CD8-positive, alpha-beta memory T cell (primary cell): ENCODE data around the gene FREM2. TPM values are rescaled to one million over a fixed set of nuclear protein-coding genes. Genes with fewer than 3 reads are reported as not detected.

Source experiments
- CTCF ChIA-PET: fragments of 350-600 bp; sonication (Branson Sonifier 250); formaldehyde crosslinking; loops from one replicate; lab custom pipeline; 2021; ENCODE audit warnings: antibody characterized with exemption; lab: Charles Lee
- POLR2A ChIA-PET: fragments of 350-600 bp; sonication (Branson Sonifier 250); formaldehyde crosslinking; loops from one replicate; lab custom pipeline; 2021; ENCODE audit warnings: antibody characterized with exemption; lab: Charles Lee
- DNase-seq, 5 donors: peaks; one replicate each; pipeline versions ENCODE4 v3.0.0 to v3.0.0-alpha.2; 2020 to 2022; ENCODE audit warnings: mixed read lengths in 1 of 5
- H3K27ac ChIP-seq: one replicate; pipeline ENCODE4 v1.7.0; 2013; ENCODE audit warnings: low read depth, mild to moderate bottlenecking, low read length, moderate library complexity
- H3K27me3 ChIP-seq: 2 replicates; pipeline ENCODE4 v1.7.0; 2013; ENCODE audit warnings: low read length, mild to moderate bottlenecking; ENCODE audit not compliant: insufficient read depth, poor library complexity, severe bottlenecking
- H3K36me3 ChIP-seq: 2 replicates; pipeline ENCODE4 v1.7.0; 2013; ENCODE audit warnings: mild to moderate bottlenecking, low read length, moderate library complexity; ENCODE audit not compliant: insufficient read depth
- H3K4me1 ChIP-seq: 2 replicates; pipeline ENCODE4 v1.7.0; 2013; ENCODE audit warnings: mild to moderate bottlenecking, low read length, moderate library complexity; ENCODE audit not compliant: insufficient read depth
- H3K4me3 ChIP-seq: 2 replicates; pipeline ENCODE4 v1.7.0; 2013; ENCODE audit warnings: mild to moderate bottlenecking, low read length
- H3K9me3 ChIP-seq: 2 replicates; pipeline ENCODE4 v1.7.0; 2013; ENCODE audit warnings: mild to moderate bottlenecking, low read length
- H3K27ac Mint-ChIP-seq, 8 donors: one replicate each; pipeline ENCODE4 v1.8.0; 2020 to 2021; ENCODE audit warnings: mixed read lengths in 8 of 8, mild to moderate bottlenecking in 6 of 8, inconsistent platforms in 3 of 8, moderate library complexity in 3 of 8
- H3K27me3 Mint-ChIP-seq, 2 donors: one replicate each; pipeline ENCODE4 v1.8.0; 2020 to 2021; ENCODE audit warnings: mixed read lengths in 2 of 2, mild to moderate bottlenecking in 1 of 2, moderate library complexity in 1 of 2
- H3K36me3 Mint-ChIP-seq, 3 donors: one replicate each; pipeline ENCODE4 v1.8.0; 2020 to 2021; ENCODE audit warnings: mixed read lengths in 3 of 3, inconsistent platforms in 1 of 3, mild to moderate bottlenecking in 1 of 3
- H3K4me1 Mint-ChIP-seq, 3 donors: one replicate each; pipeline ENCODE4 v1.8.0; 2020 to 2021; ENCODE audit warnings: mixed read lengths in 3 of 3, inconsistent platforms in 1 of 3, mild to moderate bottlenecking in 1 of 3
- H3K4me3 Mint-ChIP-seq, 7 donors: one replicate each; pipeline ENCODE4 v1.8.0; 2020 to 2021; ENCODE audit warnings: mixed read lengths in 7 of 7, mild to moderate bottlenecking in 6 of 7, moderate library complexity in 4 of 7, inconsistent platforms in 2 of 7
- H3K9me3 Mint-ChIP-seq, 5 donors: one replicate each; pipeline ENCODE4 v1.8.0; 2020 to 2022; ENCODE audit warnings: mixed read lengths in 5 of 5, mild to moderate bottlenecking in 3 of 5, moderate library complexity in 2 of 5, inconsistent platforms in 1 of 5
- polyA plus RNA-seq: library from polyadenylated mRNA; unstranded; fragments of 300-500 nt; fragmentation: Illumina TruSeq; gene quantifications from one replicate; pipeline ENCODE4 v1.2.3, GENCODE V29; 2021
- total RNA-seq, 2 experiments: library from RNA; stranded (reverse); gene quantifications; one replicate each; pipeline ENCODE4 v1.2.3, GENCODE V29; 2021

FREM2 gene
- total RNA-seq: not detected
- polyA plus RNA-seq: not detected

GRCh38 chr13:38686577-38687245 lies at the start of gene FREM2:
Gene FREM2 (plus strand): TSS chr13:38687077. CDS start chr13:38687345, 268 bp downstream.
- ChIA-PET CTCF (no interaction called here), POLR2A (no interaction called here)
- no peaks in the 10 kb centered on the region for H3K9me3 Mint-ChIP-seq
- DNase-seq: no peak
- no peaks in the 10 kb centered on the region for H3K36me3 ChIP-seq
- no peaks in the 10 kb centered on the region for H3K27me3 ChIP-seq
- peaks cover 0 to 7% (median 6%) of the 10 kb centered on the region in 3 donors for H3K4me1 Mint-ChIP-seq
- H3K4me3 ChIP-seq: no peak within 1 kb of the TSS
- H3K27me3 Mint-ChIP-seq: peaks cover 9 to 19% of the 10 kb centered on the region in 2 donors
- H3K27ac Mint-ChIP-seq: no peak within 1 kb of the TSS
- H3K4me1 ChIP-seq: no peaks in the 10 kb centered on the region
- no peak within 1 kb of the TSS for H3K4me3 Mint-ChIP-seq
- H3K27ac ChIP-seq: no peak within 1 kb of the TSS
- H3K9me3 ChIP-seq: no peaks in the 10 kb centered on the region
- no peaks in the 10 kb centered on the region for H3K36me3 Mint-ChIP-seq

GRCh38 chr13:38637576-38637975 lies 49.3 kb upstream of the FREM2 start:
- H3K4me3 Mint-ChIP-seq: no peak overlapping the region

GRCh38 chr13:38641164-38641948 lies 45.5 kb upstream of the FREM2 start:
- no peak overlapping the region for H3K4me3 Mint-ChIP-seq
- no peaks in the 10 kb centered on the region for H3K4me1 Mint-ChIP-seq
- no peaks in the 10 kb centered on the region for H3K4me1 ChIP-seq
- H3K27me3 Mint-ChIP-seq: no peaks in the 10 kb centered on the region
- H3K36me3 ChIP-seq: no peaks in the 10 kb centered on the region
- ChIA-PET CTCF (no interaction called here), POLR2A (no interaction called here)
- DNase-seq: no peak
- H3K27ac ChIP-seq: no peak overlapping the region
- peaks cover 0 to 6% (median 0%) of the 10 kb centered on the region in 5 donors for H3K9me3 Mint-ChIP-seq
- no peak overlapping the region for H3K27ac Mint-ChIP-seq
- H3K4me3 ChIP-seq: no peak overlapping the region
- no peaks in the 10 kb centered on the region for H3K9me3 ChIP-seq
- no peaks in the 10 kb centered on the region for H3K36me3 Mint-ChIP-seq
- H3K27me3 ChIP-seq: no peaks in the 10 kb centered on the region

More at GRCh38 chr13:38637576-38637975, 49.3 kb upstream of the FREM2 start:
- no peak overlapping the region for H3K27ac Mint-ChIP-seq
- Histone ChIP-seq H3K4me1 (no peaks in the 10 kb centered on the region), H3K27me3 (no peaks in the 10 kb centered on the region), H3K36me3 (no peaks in the 10 kb centered on the region), H3K9me3 (no peaks in the 10 kb centered on the region), H3K4me3 (no peak overlapping the region), H3K27ac (no peak overlapping the region)
- H3K4me1 Mint-ChIP-seq: no peaks in the 10 kb centered on the region
- POLR2A ChIA-PET: no interaction called here
- no peak for DNase-seq
- CTCF ChIA-PET: no interaction called here
- no peaks in the 10 kb centered on the region for H3K36me3 Mint-ChIP-seq
- no peaks in the 10 kb centered on the region for H3K27me3 Mint-ChIP-seq
- H3K9me3 Mint-ChIP-seq: peaks cover 0 to 3% (median 0%) of the 10 kb centered on the region in 5 donors

- no peak for DNase-seq
- H3K4me3 Mint-ChIP-seq: no peak overlapping the region
Measured at GRCh38 chr13:38647312-38647711, 39.6 kb upstream of the FREM2 start.

GRCh38 chr13:38648912-38649311 lies 38.0 kb upstream of the FREM2 start:
- no peaks in the 10 kb centered on the region for H3K4me1 ChIP-seq
- no peaks in the 10 kb centered on the region for H3K27me3 ChIP-seq
- no peak overlapping the region for H3K27ac ChIP-seq
- CTCF ChIA-PET: no interaction called here
- no peaks in the 10 kb centered on the region for H3K27me3 Mint-ChIP-seq
- H3K36me3 ChIP-seq: no peaks in the 10 kb centered on the region
- no peaks in the 10 kb centered on the region for H3K4me1 Mint-ChIP-seq
- no peaks in the 10 kb centered on the region for H3K36me3 Mint-ChIP-seq
- no peak overlapping the region for H3K27ac Mint-ChIP-seq
- POLR2A ChIA-PET: no interaction called here
- H3K9me3 ChIP-seq: no peaks in the 10 kb centered on the region
- DNase-seq: no peak
- H3K4me3 ChIP-seq: no peak overlapping the region
- H3K9me3 Mint-ChIP-seq: peaks cover 0 to 3% (median 0%) of the 10 kb centered on the region in 5 donors
- no peak overlapping the region for H3K4me3 Mint-ChIP-seq

More at GRCh38 chr13:38647312-38647711, 39.6 kb upstream of the FREM2 start:
- Mint-ChIP-seq H3K27me3 (no peaks in the 10 kb centered on the region), H3K36me3 (no peaks in the 10 kb centered on the region), H3K27ac (no peak overlapping the region), H3K9me3 (peaks cover 0 to 3% (median 0%) of the 10 kb centered on the region in 5 donors), H3K4me1 (no peaks in the 10 kb centered on the region)
- CTCF ChIA-PET: no interaction called here
- Histone ChIP-seq H3K4me1 (no peaks in the 10 kb centered on the region), H3K36me3 (no peaks in the 10 kb centered on the region), H3K4me3 (no peak overlapping the region), H3K9me3 (no peaks in the 10 kb centered on the region), H3K27ac (no peak overlapping the region), H3K27me3 (no peaks in the 10 kb centered on the region)
- POLR2A ChIA-PET: no interaction called here

- no peaks in the 10 kb centered on the region for H3K4me1 Mint-ChIP-seq
- Histone ChIP-seq H3K36me3 (no peaks in the 10 kb centered on the region), H3K27me3 (no peaks in the 10 kb centered on the region), H3K4me1 (no peaks in the 10 kb centered on the region), H3K9me3 (no peaks in the 10 kb centered on the region), H3K4me3 (no peak overlapping the region), H3K27ac (no peak overlapping the region)
- CTCF ChIA-PET: no interaction called here
- no peak overlapping the region for H3K4me3 Mint-ChIP-seq
- H3K9me3 Mint-ChIP-seq: no peaks in the 10 kb centered on the region
- no peaks in the 10 kb centered on the region for H3K36me3 Mint-ChIP-seq
- POLR2A ChIA-PET: no interaction called here
- H3K27me3 Mint-ChIP-seq: peaks cover 0 to 2% of the 10 kb centered on the region in 2 donors
- H3K27ac Mint-ChIP-seq: no peak overlapping the region
- no peak for DNase-seq
Measured at GRCh38 chr13:38656699-38657098, 30.2 kb upstream of the FREM2 start.

GRCh38 chr13:38657191-38657590 lies 29.7 kb upstream of the FREM2 start:
- no peaks in the 10 kb centered on the region for H3K27me3 ChIP-seq
- H3K4me1 ChIP-seq: no peaks in the 10 kb centered on the region
- H3K27ac Mint-ChIP-seq: no peak overlapping the region
- H3K9me3 Mint-ChIP-seq: no peaks in the 10 kb centered on the region
- no peak overlapping the region for H3K4me3 ChIP-seq
- CTCF ChIA-PET: no interaction called here
- POLR2A ChIA-PET: no interaction called here
- no peaks in the 10 kb centered on the region for H3K36me3 ChIP-seq
- H3K9me3 ChIP-seq: no peaks in the 10 kb centered on the region
- H3K36me3 Mint-ChIP-seq: no peaks in the 10 kb centered on the region
- H3K4me3 Mint-ChIP-seq: no peak overlapping the region
- peaks cover 0 to 2% of the 10 kb centered on the region in 2 donors for H3K27me3 Mint-ChIP-seq
- H3K27ac ChIP-seq: no peak overlapping the region
- DNase-seq: no peak
- H3K4me1 Mint-ChIP-seq: no peaks in the 10 kb centered on the region

- Mint-ChIP-seq H3K27me3 (peaks cover 2 to 6% of the 10 kb centered on the region in 2 donors), H3K27ac (no peak overlapping the region), H3K9me3 (no peaks in the 10 kb centered on the region), H3K36me3 (no peaks in the 10 kb centered on the region), H3K4me3 (no peak overlapping the region), H3K4me1 (no peaks in the 10 kb centered on the region)
- no peak overlapping the region for H3K4me3 ChIP-seq
- CTCF ChIA-PET: no interaction called here
- H3K27ac ChIP-seq: no peak overlapping the region
- no peaks in the 10 kb centered on the region for H3K4me1 ChIP-seq
- no peak for DNase-seq
- POLR2A ChIA-PET: no interaction called here
- no peaks in the 10 kb centered on the region for H3K9me3 ChIP-seq
- no peaks in the 10 kb centered on the region for H3K27me3 ChIP-seq
- no peaks in the 10 kb centered on the region for H3K36me3 ChIP-seq
Measured at GRCh38 chr13:38658906-38659305, 28.0 kb upstream of the FREM2 start.
